KMS-11 (cell line): ENCODE measurements around the gene COL15A1.

ENCODE experiments used
- H2AFZ ChIP-seq: fragments of 200-600 bp; sonication (generic); 2 replicates; pipeline ENCODE4 v1.6.1; 2016; ENCODE audit warnings: antibody characterized with exemption, mixed run types, low read depth
- H3K27ac ChIP-seq: fragments of 200-600 bp; sonication (generic); 2 replicates; pipeline ENCODE4 v1.6.1; 2016; ENCODE audit warnings: mild to moderate bottlenecking, mixed run types
- H3K27me3 ChIP-seq: fragments of 200-600 bp; sonication (generic); 2 replicates; pipeline ENCODE4 v1.6.1; 2017; ENCODE audit warnings: mild to moderate bottlenecking, low read depth, mixed run types, moderate library complexity; ENCODE audit not compliant: insufficient read depth
- H3K36me3 ChIP-seq: fragments of 200-600 bp; sonication (generic); 2 replicates; pipeline ENCODE4 v1.6.1; 2017; ENCODE audit warnings: mild to moderate bottlenecking, mixed run types; ENCODE audit not compliant: insufficient read depth
- H3K4me1 ChIP-seq: fragments of 200-600 bp; sonication (generic); 2 replicates; pipeline ENCODE4 v1.6.1; 2016; ENCODE audit warnings: mild to moderate bottlenecking, low read depth, mixed run types; ENCODE audit not compliant: poor library complexity, severe bottlenecking
- H3K4me2 ChIP-seq: fragments of 200-600 bp; sonication (generic); 2 replicates; pipeline ENCODE4 v1.7.0; 2016; ENCODE audit warnings: mild to moderate bottlenecking, mixed run types
- H3K4me3 ChIP-seq: fragments of 200-600 bp; sonication (generic); IDR thresholded peaks from 2 replicates; pipeline ENCODE4 v1.6.1; 2017; ENCODE audit warnings: low read depth, low read length, mixed read lengths; ENCODE audit not compliant: insufficient read depth
- H3K79me2 ChIP-seq: fragments of 200-600 bp; sonication (generic); 2 replicates; pipeline ENCODE4 v1.6.1; 2016; ENCODE audit warnings: low read depth, mixed run types; ENCODE audit not compliant: insufficient read depth
- H3K9ac ChIP-seq: fragments of 200-600 bp; sonication (generic); 2 replicates; pipeline ENCODE4 v1.6.1; 2016; ENCODE audit warnings: mild to moderate bottlenecking, mixed run types
- H4K20me1 ChIP-seq: fragments of 200-600 bp; sonication (generic); 2 replicates; pipeline ENCODE4 v1.6.1; 2016; ENCODE audit warnings: mild to moderate bottlenecking, mixed run types; ENCODE audit not compliant: insufficient read depth
- CTCF ChIP-seq: fragments of 200-600 bp; sonication (generic); conservative IDR thresholded peaks from 2 replicates; pipeline ENCODE4 v1.6.1; 2017; ENCODE audit warnings: low read depth, mild to moderate bottlenecking, antibody characterized with exemption, low read length, moderate library complexity, mixed read lengths

Gene COL15A1

GRCh38 chr9:99030610-99031109 lies 87.0 kb downstream of the COL15A1 start:
- no peak for TF ChIP-seq CTCF
- Histone ChIP-seq H3K27ac (no peak overlapping the region), H3K79me2 (no peaks in the 10 kb centered on the region), H3K4me1 (peaks cover 68% of the 10 kb centered on the region), H3K4me3 (no peak overlapping the region), H3K27me3 (no peaks in the 10 kb centered on the region), H3K36me3 (no peaks in the 10 kb centered on the region; the same call in 1 of the 2 replicates), H3K4me2 (peak overlapping the region; percentile 47; the same call in 1 of the 2 replicates), H3K9ac (no peak overlapping the region), H2AFZ (no peak overlapping the region), H4K20me1 (no peaks in the 10 kb centered on the region)

GRCh38 chr9:99031319-99031718 lies 87.6 kb downstream of the COL15A1 start:
- H4K20me1 ChIP-seq, result no peaks in the 10 kb centered on the region
- H3K4me2 ChIP-seq, result no peak overlapping the region
- no peaks in the 10 kb centered on the region for H3K27me3 ChIP-seq
- no peaks in the 10 kb centered on the region for H3K79me2 ChIP-seq
- H3K36me3 ChIP-seq, result no peaks in the 10 kb centered on the region; the same call in 1 of the 2 replicates
- no peak for TF ChIP-seq CTCF
- H3K27ac ChIP-seq, result no peak overlapping the region
- no peak overlapping the region for H3K4me3 ChIP-seq
- H3K9ac ChIP-seq, result no peak overlapping the region
- peaks cover 74% of the 10 kb centered on the region for H3K4me1 ChIP-seq
- no peak overlapping the region for H2AFZ ChIP-seq

- Histone ChIP-seq H3K36me3 (no peaks in the 10 kb centered on the region; the same call in 1 of the 2 replicates), H4K20me1 (no peaks in the 10 kb centered on the region), H3K4me1 (peaks cover 77% of the 10 kb centered on the region), H3K79me2 (no peaks in the 10 kb centered on the region), H3K27ac (no peak overlapping the region), H3K4me3 (no peak overlapping the region), H3K9ac (no peak overlapping the region), H3K27me3 (no peaks in the 10 kb centered on the region), H2AFZ (no peak overlapping the region), H3K4me2 (no peak overlapping the region)
- no peak for TF ChIP-seq CTCF
These were observed 88.3 kb downstream of the COL15A1 start for GRCh38 chr9:99031994-99032393.

- H3K79me2 ChIP-seq, result no peaks in the 10 kb centered on the region
- peak overlapping the region; percentile 71 for H3K4me2 ChIP-seq
- no peak overlapping the region for H3K4me3 ChIP-seq
- no peak for TF ChIP-seq CTCF
- no peaks in the 10 kb centered on the region; the same call in 1 of the 2 replicates for H3K36me3 ChIP-seq
- no peak overlapping the region for H2AFZ ChIP-seq
- H3K27ac ChIP-seq, result peak overlapping the region; percentile 55
- no peaks in the 10 kb centered on the region for H4K20me1 ChIP-seq
- H3K27me3 ChIP-seq, result no peaks in the 10 kb centered on the region
- H3K9ac ChIP-seq, result no peak overlapping the region
- peaks cover 82% of the 10 kb centered on the region for H3K4me1 ChIP-seq
These were observed 90.4 kb downstream of the COL15A1 start for GRCh38 chr9:99034149-99034548.
